CD4-positive, alpha-beta T cell treated with Interleukin-1 beta for 1 hour (primary cell): ENCODE measurements around the gene MTTP.

ENCODE experiments used
- DNase-seq, 2 donors: peaks; one replicate each; pipeline ENCODE4 v3.0.0-alpha.2; 2020 to 2022

MTTP gene

DNA sequence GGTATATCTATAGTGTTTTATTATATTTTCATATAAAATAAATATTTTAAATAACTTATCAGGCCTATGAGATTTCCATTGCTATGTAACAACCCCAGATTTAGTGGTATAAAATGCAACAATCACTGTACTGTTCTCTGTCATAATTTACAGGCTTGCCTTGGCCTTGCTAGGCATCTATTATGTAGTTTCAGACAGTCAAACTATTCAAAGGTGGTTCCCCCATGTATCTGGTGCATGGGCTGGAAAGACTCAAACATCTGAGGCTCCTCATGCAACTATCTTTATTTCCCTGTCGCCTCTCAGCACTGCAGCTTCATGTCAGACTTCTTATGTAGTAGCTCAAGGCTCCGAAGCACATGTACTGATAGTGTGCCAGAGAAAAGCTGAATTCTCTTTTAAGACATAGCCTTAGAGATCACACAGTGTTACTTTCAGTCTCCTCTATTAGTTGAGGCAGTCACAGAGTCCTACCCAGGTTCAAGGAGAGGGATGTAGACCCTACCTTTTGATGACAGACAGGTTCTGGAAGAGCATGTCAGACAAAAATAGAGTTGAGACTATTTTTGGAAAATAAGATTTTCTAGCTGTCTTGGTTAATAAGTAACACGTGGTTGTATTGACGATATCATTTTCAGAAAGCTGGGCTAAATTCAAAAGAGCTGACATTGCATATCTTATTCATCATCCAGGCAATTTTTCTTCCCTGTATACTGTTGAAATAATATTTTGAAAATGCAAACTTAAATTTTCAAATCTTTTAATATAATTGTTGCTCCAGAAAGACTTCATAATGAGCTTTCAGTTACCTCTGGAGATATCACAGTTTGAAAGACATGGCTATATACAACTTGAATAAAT lies 19.4 kb downstream of the MTTP start:
- DNase-seq: no peak

GRCh38 chr4:99594818-99595217 lies 20.2 kb downstream of the MTTP start:
- no peak for DNase-seq

- DNase-seq: no peak
Measured at GRCh38 chr4:99606716-99607115, 32.1 kb downstream of the MTTP start.

DNA sequence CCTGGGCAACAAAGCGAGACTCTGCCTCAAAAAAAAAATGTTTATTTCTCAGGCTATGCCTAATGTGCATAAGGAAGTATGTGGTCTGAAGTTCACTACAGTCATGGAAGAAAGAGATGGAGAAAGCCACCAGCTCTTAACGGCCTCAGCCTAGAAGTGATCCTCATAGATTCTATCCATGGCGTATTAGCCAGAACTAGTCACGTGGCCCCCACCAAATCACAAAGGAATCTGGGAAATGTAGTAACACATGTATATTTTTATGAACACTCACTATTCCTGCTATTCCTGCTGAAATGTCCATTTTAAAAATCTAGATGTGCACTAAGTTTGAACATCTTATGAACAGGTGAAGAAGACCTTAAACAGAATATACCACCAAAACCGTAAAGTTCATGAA lies 33.8 kb downstream of the MTTP start:
- no peak for DNase-seq

DNA sequence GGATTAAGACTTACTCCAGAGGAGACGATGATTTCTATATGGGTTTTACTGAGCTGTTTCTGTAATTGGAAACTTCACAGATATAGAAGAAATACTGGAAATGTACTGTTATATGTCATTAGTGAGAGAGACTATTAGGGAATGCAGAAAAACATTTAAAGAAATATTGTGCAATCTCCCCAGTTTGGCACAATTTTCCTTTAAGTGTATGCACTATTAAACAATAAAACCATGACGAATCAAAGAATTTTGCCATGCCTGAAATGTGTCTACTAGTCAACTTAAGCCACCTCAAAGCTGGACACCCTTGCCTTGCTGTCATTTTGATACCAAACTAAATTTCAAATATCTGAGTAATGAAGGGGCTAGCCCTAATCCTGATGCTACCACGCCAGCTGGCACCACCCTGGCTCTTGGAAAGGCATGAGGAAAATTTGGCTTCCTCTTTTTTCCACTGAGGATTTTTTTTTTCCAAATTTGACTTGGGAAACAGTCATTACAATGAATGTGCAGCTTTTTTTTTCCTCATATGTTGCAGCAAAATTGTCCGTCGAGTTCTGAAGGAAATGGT lies 36.1 kb downstream of the MTTP start:
- DNase-seq: no peak

GRCh38 chr4:99612281-99612680 lies 37.7 kb downstream of the MTTP start:
- DNase-seq: no peak

DNA sequence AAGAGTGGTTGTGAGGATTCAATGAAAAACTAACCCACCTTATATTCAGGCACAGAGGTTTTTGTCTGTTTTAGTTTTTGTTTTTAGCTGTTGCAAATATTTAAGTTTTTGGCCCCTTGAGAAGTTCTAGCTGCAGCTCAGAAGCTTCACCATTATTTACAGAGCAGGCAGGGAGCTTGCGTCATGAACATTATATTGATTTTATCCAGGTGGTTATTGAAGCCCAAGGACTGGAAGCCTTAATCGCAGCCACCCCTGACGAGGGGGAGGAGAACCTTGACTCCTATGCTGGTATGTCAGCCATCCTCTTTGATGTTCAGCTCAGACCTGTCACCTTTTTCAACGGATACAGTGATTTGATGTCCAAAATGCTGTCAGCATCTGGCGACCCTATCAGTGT lies 38.1 kb downstream of the MTTP start:
- DNase-seq: no peak

DNA sequence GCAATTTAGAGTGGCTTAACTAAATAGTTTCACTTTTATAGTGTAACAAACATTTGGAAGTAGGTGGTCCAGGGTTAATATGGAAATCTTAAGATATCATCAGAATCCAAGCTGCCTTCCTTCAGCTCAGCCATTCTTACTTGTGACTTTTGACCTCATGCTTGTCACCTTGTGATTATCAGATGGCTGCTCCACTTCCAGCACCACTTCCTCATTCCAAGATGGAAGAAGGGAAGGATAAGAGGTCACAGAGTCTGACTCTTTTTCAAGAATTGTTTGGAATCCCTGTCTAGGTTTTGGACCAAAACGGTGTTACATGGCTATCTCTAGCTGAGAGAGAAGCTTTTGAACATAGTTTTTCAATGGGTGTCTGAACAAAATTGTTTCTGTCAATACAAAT lies 39.9 kb downstream of the MTTP start:
- no peak for DNase-seq

DNA sequence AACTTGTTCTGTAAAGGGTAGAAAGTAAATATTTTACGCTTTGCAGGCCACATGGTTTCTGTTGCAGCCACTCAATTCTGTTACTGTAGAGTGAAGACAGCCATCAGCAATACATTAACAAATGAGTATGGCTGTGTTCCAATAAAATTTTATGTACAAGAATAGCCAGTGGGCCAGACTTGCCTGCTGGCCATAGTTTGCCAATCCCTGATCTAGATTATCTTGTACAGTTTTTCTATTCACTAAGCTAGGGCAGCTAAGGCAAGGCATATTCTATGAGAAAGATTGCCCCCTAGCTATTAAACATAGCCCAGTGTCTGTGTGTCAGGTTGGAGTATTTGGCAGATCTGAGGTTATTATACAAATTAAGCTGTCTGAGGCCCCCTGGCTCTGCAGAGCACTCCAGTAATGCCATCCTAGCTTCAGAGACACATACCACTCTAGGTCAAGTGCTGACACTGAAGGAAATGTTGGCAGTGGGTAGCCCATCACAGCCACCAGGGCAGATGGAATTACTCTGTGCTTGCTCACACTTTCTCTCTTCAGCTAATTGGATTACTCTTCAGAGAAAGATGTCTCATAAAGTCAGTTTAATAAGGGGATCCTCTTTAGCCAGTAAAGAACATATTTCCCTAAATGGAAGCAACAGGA lies 40.7 kb downstream of the MTTP start:
- no peak for DNase-seq

DNA sequence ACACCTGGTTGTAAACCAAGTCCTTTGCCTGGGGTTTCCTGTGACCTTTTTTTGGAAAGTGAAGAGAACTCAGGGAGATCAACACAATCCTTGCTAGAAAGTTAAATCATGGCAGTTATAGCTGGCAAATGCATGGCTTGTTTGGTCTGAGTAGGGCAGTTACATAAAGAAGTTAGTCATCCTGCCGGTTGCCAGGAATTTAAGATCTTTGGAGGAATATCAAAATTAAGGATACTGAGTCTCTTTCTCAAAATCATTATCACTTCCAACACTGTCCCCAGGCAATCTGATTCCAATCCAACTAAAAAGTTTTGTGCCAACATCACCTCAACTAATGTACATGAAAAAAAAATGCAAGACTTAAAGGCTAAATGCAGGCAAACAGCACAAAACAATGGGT lies 42.8 kb downstream of the MTTP start:
- no peak for DNase-seq

DNA sequence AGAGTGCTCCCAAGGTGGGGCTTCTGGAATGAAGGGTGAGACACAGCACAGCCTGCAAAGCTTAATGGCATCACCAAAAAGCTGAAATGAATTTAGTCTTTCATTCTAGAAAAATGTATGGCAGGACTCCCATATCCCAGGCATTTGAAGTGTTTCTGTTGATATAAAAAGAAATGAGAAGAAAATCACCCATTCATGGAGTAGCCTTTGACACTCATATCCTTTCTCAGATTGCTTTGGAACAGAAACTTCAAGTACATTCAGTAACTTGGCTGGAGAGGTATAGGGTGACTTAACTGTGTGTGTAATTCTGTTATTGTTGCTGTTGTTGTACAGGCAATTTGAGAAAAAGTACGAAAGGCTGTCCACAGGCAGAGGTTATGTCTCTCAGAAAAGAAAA lies 47.7 kb downstream of the MTTP start:
- DNase-seq: no peak

DNA sequence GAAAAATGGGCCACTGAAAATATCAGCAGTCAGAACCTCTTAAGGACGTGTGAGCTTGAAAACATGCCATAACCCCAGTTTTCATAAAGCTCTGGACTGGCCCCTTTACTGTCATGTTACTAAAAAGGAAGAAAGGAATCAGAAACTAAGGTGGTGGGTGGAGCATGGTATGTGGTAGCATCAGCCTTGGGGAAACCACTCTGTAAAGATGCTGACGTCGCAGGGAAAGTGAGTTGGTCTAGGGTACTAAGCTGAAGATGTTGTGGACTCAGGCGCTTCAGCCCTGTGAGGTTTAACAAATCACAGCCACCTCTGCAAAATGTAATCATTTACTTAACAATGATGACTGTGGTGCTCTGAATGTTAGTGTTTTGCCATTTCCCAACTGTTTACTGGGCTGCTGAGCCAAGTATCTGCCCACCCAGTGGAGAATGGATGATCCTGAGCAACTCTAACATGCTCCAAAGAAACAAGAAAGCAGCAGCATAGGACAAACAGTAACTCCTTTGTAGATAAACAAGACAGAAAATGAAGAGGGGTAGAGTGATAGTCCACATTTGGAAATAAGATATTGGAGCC lies 49.6 kb downstream of the MTTP start:
- no peak for DNase-seq

- DNase-seq: no peak
Measured at GRCh38 chr4:99625369-99625768, 50.7 kb downstream of the MTTP start.

- DNase-seq: no peak
Measured at GRCh38 chr4:99628040-99628439, 53.4 kb downstream of the MTTP start.

DNA sequence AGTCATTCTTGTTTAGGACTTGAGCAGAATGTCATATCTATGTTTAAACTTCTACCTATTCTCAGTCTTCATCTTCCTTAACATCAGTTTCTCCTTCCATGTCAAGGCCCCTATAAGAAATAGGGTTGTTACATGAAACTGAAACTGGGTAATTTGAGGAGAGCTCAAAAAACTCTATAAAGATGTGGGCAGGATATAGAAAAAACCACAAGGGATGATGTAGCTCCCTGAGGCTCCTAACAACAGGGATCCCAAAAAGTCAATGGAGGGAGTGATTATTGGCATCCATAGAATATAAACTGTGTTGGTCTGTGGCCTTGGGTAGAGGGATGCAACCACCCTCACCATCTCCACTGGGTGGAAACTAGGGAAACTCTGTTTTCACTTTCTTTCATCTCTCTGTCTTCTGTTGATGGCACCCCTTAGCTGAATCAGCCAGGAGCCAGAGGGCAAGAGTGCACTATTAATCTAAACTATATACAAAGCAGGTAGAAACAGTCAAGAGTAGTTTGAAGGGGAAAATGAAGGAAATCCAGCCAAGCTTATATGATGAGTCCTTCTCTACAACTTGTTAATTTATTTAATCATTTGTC lies 55.4 kb downstream of the MTTP start:
- no peak for DNase-seq

DNA sequence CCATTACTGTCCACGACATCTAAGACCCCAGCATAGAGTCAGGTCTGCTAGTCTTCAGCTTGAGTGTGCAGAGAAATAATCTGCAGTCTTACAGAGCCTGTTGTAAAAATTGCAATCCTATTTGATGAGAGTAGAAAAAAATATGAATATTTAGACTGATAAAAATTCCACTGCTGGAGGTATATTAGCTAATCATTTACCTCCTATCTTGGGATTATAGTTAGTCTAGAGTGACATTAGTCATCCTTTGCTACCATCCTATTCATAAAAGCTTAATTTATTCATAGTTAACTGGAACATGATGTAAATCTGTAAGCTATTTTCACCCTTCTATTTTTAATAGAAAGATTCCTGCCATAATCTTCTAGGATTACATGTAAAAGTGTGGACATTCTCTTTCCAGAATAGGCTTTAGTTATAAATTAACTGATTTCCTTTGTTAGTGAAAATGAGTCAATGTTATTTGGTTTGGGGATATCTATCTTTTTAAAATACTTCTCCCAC lies 56.3 kb downstream of the MTTP start:
- DNase-seq: no peak

GRCh38 chr4:99633772-99634171 lies 59.1 kb downstream of the MTTP start:
- DNase-seq: no peak

GRCh38 chr4:99634742-99635360 lies 60.2 kb downstream of the MTTP start:
- DNase-seq: no peak

GRCh38 chr4:99635601-99636000 lies 61.0 kb downstream of the MTTP start:
- no peak for DNase-seq

GRCh38 chr4:99636422-99636821 lies 61.8 kb downstream of the MTTP start:
- DNase-seq: no peak

DNA sequence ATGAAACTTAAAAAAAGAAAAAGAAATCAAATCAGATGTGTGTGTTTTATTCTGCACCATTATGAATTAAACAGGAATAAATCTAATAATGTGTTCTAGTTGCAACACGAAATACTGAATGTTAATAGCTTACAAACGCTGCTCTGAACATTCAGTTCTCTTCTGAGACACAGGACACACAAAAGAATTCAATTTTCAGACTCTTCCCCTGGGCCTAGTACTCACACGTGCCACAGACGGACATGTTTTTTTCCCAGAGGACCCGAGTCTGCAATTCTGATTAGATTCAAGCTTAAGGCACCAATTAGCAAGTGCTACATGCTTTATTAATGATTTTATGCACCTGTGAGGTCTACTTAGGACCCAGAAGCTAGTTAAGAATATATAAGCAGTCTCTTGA lies 62.5 kb downstream of the MTTP start:
- DNase-seq: no peak

GRCh38 chr4:99640676-99641075 lies 66.1 kb downstream of the MTTP start:
- DNase-seq: no peak
